PC-3 (cell line): ENCODE results near the gene CERS1.

Experiments
- EZH2phosphoT487 ChIP-seq: fragments of 300-600 bp; sonication (generic); IDR thresholded peaks from 2 replicates; pipeline ENCODE4 v1.6.1; 2018; ENCODE audit warnings: mild to moderate bottlenecking, antibody characterized with exemption, low read length, borderline replicate concordance
- TF ChIP-seq, protein P1 (sequence below): fragments of 300-600 bp; sonication (generic); conservative IDR thresholded peaks from 2 replicates; pipeline ENCODE4 v1.5.1; 2017; ENCODE audit warnings: antibody characterized with exemption, low read depth, mild to moderate bottlenecking, low read length

DNA sequence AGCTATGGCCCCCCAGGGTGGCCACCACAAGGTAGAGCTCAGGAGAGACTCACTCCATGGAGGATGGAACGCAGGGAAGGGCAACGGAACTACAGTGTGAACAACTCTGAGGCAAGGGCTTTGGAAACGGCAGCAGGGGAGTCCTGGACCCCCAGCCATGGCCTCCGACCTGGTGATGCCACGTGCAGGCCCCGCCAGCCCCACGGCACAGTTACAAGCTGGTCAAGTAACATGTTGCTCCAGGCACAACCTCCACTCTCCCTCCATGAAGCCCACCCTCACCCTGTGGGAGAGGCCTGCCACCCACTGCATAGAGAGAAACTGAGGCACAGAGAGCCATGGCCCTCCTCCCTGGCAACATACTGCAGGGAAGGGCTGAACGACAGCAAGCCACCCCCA, 9.1 kb upstream of the CERS1 start:
- TF ChIP-seq, protein P1, sequence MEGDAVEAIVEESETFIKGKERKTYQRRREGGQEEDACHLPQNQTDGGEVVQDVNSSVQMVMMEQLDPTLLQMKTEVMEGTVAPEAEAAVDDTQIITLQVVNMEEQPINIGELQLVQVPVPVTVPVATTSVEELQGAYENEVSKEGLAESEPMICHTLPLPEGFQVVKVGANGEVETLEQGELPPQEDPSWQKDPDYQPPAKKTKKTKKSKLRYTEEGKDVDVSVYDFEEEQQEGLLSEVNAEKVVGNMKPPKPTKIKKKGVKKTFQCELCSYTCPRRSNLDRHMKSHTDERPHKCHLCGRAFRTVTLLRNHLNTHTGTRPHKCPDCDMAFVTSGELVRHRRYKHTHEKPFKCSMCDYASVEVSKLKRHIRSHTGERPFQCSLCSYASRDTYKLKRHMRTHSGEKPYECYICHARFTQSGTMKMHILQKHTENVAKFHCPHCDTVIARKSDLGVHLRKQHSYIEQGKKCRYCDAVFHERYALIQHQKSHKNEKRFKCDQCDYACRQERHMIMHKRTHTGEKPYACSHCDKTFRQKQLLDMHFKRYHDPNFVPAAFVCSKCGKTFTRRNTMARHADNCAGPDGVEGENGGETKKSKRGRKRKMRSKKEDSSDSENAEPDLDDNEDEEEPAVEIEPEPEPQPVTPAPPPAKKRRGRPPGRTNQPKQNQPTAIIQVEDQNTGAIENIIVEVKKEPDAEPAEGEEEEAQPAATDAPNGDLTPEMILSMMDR, result no peak
- TF ChIP-seq EZH2phosphoT487, result no peak
